ENCODE results near the gene PHAF1. TPM values are rescaled to one million over a fixed set of nuclear protein-coding genes. Genes with fewer than 3 reads are reported as not detected.
A peak's percentile ranks its signal among the peaks of the same experiment; 100 is the strongest.

The PHAF1 gene
- total and polyA plus RNA-seq, 2 of the 8 experiments (the other 6 are each of a cell fraction or from before 2014, with no cell fraction given): 18.6 to 26.4 TPM

DNA sequence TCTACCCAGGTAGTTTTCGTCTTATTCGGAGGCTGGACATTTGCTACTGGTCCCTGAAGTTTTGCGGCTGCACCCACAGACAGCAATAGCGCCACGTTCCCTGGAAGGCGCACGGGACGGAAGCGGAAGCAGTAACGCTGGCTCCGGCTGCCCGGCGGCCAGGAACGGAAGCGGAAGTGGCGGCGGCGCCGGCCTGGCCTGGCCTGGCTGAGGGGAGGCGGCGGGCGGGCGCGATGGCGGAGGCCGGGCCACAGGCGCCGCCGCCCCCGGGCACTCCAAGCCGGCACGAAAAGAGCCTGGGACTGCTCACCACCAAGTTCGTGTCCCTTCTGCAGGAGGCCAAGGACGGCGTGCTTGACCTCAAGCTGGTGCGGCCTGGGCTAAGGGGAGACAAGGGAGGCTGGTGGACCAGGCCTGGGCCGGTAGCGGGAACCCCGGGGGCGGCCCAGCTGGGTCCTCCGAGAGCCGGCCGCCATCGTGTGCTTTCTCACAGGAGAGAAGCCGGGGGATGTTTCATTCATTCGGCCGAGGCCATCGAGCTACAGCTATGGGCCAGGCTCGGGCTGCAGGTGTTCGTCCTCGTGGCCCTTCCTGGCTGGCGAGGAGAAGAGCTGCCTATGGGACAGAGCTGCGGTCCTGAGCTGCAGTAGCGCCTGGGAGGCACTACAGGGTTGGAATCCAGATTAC is 82.4 kb downstream of the PHAF1 start, which contains the start of gene E2F4 (continued):
- TF ChIP-seq RAD21 (IDR thresholded peaks at IDR 0.05 in 1 of 2, conservative IDR thresholded peaks at IDR 0.05 in 1 of 2; ENCODE audit: low read depth in 2 of 2, low read length in 2 of 2) (no peak), SIN3A (conservative IDR thresholded peaks at IDR 0.05 in 1 of 2, IDR thresholded peaks at IDR 0.05 in 1 of 2; ENCODE audit: low read depth in 1 of 2, low read length in 2 of 2) (peak; percentile 60 to 87; a peak in 2 of 4 replicates), RNF2 (IDR thresholded peaks at IDR 0.05; ENCODE audit: borderline replicate concordance, low read depth, low read length, missing control alignments, poor library complexity, severe bottlenecking) (no peak), CREB1 (IDR thresholded peaks at IDR 0.05) (peak; percentile 62; the same call in 1 of the 2 replicates), SAP30 (IDR thresholded peaks at IDR 0.05; ENCODE audit: insufficient read depth, insufficient replicate concordance, low read length) (peak; percentile 74), CHD2 (IDR thresholded peaks at IDR 0.05; ENCODE audit: low read length) (0 out of 2 replicates have a peak, but pooled peaks have one; percentile 34), GABPA (IDR thresholded peaks at IDR 0.05; ENCODE audit: borderline replicate concordance, insufficient read depth, low read length) (peak; percentile 93), HDAC2 (IDR thresholded peaks at IDR 0.05; ENCODE audit: borderline replicate concordance in 1 of 2, low read depth in 2 of 2, low read length in 2 of 2) (0 out of 4 replicates have a peak, but pooled peaks of 1 of the 2 experiments have one; percentile 77), KDM1A (IDR thresholded peaks at IDR 0.05; ENCODE audit: borderline replicate concordance, low read length) (no peak), RBBP5 (IDR thresholded peaks at IDR 0.05; ENCODE audit: borderline replicate concordance, low read depth, low read length) (peak; percentile 9; the same call in 1 of the 2 replicates), EZH2 (IDR thresholded peaks at IDR 0.05; ENCODE audit: low read depth, low read length, severe bottlenecking) (peak; percentile 40), TCF12 (IDR thresholded peaks at IDR 0.05; ENCODE audit: low read depth, low read length) (no peak), TAF7 (optimal IDR thresholded peaks at IDR 0.05; ENCODE audit: borderline replicate concordance, low read depth, low read length) (no peak), KDM4A (IDR thresholded peaks at IDR 0.05; ENCODE audit: low read depth, low read length, severe bottlenecking) (peak; percentile 73), JUND (IDR thresholded peaks at IDR 0.05; ENCODE audit: low read length) (no peak), TEAD4 (IDR thresholded peaks at IDR 0.05; ENCODE audit: low read depth, low read length) (0 out of 2 replicates have a peak, but pooled peaks have one; percentile 36), POLR2A (IDR thresholded peaks at IDR 0.05; ENCODE audit: control extremely low read depth in 1 of 2, low read depth in 2 of 2, low read length in 2 of 2) (peak in 1 of 2 experiments; percentile 51; a peak in 1 of 3 replicates)
- TF ChIP-seq, protein P1, sequence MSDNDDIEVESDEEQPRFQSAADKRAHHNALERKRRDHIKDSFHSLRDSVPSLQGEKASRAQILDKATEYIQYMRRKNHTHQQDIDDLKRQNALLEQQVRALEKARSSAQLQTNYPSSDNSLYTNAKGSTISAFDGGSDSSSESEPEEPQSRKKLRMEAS (IDR thresholded peaks at IDR 0.05): peak; percentile 77
- TF ChIP-seq, protein P2, sequence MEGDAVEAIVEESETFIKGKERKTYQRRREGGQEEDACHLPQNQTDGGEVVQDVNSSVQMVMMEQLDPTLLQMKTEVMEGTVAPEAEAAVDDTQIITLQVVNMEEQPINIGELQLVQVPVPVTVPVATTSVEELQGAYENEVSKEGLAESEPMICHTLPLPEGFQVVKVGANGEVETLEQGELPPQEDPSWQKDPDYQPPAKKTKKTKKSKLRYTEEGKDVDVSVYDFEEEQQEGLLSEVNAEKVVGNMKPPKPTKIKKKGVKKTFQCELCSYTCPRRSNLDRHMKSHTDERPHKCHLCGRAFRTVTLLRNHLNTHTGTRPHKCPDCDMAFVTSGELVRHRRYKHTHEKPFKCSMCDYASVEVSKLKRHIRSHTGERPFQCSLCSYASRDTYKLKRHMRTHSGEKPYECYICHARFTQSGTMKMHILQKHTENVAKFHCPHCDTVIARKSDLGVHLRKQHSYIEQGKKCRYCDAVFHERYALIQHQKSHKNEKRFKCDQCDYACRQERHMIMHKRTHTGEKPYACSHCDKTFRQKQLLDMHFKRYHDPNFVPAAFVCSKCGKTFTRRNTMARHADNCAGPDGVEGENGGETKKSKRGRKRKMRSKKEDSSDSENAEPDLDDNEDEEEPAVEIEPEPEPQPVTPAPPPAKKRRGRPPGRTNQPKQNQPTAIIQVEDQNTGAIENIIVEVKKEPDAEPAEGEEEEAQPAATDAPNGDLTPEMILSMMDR (IDR thresholded peaks at IDR 0.05; ENCODE audit: control extremely low read depth in 1 of 3, insufficient read depth in 1 of 3, low read depth in 1 of 3, low read length in 3 of 3): 0 out of 4 replicates have a peak, but pooled peaks of 1 of the 3 experiments have one; percentile 0

Measured in H1 (cell line).